ENCODE measurements around the gene GTF3C5.

DNA sequence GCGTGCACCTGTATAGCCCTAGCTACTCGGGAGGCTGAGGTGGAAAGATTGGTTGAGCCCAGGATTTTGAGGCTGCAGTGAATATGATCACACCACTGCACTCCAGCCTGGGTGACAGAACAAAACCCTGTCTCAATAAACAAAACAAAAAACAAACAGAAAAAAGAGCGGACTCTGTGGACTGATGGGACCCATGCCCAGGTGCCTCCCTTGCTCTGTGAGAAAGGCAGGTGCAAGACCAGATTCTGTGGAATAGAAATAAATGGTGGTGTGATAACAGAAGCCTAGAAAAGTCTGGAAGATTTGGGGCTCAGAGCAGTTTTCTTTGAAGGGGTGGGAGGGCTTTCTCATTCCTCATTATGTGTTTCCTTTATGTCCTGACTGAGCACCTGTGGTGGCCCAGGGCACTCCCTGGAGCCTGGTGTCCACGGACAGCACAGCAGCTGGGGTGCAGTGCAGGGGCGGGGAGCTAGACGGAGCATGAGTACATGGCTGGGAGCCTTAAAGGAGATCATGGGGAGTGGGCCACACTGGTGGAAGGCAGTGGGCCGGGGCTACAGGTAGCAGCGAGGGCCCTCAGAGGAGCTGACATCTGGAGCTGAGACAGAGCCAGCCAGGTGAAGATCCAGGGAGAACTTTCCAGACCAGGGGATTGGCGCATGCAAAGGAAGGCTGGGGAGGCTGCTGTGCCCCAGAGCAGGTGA, 15.6 kb downstream of the GTF3C5 start:
- no peak for TF ChIP-seq CTCF (IDR thresholded peaks at IDR 0.05 in 2 of 3, conservative IDR thresholded peaks at IDR 0.05 in 1 of 3; ENCODE audit: control insufficient read depth in 2 of 3, extremely low read depth in 1 of 3, insufficient read depth in 1 of 3, low read depth in 3 of 3, low read length in 3 of 3)
- TF ChIP-seq, protein P1, sequence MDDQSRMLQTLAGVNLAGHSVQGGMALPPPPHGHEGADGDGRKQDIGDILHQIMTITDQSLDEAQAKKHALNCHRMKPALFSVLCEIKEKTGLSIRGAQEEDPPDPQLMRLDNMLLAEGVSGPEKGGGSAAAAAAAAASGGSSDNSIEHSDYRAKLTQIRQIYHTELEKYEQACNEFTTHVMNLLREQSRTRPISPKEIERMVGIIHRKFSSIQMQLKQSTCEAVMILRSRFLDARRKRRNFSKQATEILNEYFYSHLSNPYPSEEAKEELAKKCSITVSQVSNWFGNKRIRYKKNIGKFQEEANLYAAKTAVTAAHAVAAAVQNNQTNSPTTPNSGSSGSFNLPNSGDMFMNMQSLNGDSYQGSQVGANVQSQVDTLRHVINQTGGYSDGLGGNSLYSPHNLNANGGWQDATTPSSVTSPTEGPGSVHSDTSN (IDR thresholded peaks at IDR 0.05; ENCODE audit: insufficient replicate concordance, low read depth, low read length) = no peak
- no peak for TF ChIP-seq POLR2A (IDR thresholded peaks at IDR 0.05; ENCODE audit: low read depth, low read length)
